B cell (primary cell): ENCODE data around the gene SSR3.

Source experiments
- EZH2 ChIP-seq: IDR thresholded peaks from 2 replicates; pipeline ENCODE4 v1.6.1; 2012; ENCODE audit warnings: borderline replicate concordance, low read depth, mild to moderate bottlenecking, moderate library complexity, low read length; ENCODE audit not compliant: insufficient read depth, poor library complexity, severe bottlenecking
- TF ChIP-seq, protein P1 (sequence below): fragments of 200-600 bp; IDR thresholded peaks from one replicate; pipeline ENCODE4 v1.8.0; 2022; ENCODE audit warnings: antibody characterized with exemption, mild to moderate bottlenecking

DNA sequence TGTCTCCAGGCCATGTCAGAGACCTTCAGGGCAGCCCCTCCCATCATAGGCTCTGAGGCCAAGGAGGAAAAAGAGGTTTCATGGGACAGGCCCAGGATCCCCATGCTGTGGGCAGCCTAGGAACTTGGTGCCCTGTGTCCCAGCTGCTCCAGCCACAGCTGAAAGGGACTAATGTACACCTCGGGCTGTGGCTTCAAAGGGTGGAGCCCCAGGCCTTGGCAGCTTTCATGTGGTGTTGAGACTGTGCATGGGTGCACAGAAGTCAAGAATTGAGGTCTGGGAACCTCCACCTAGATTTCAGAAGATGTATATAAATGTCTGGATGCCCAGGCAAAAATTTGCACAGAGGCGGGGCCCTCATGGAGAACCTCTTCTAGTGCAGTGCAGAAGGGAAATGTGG, 6.6 kb upstream of the SSR3 start:
- TF ChIP-seq, protein P1, sequence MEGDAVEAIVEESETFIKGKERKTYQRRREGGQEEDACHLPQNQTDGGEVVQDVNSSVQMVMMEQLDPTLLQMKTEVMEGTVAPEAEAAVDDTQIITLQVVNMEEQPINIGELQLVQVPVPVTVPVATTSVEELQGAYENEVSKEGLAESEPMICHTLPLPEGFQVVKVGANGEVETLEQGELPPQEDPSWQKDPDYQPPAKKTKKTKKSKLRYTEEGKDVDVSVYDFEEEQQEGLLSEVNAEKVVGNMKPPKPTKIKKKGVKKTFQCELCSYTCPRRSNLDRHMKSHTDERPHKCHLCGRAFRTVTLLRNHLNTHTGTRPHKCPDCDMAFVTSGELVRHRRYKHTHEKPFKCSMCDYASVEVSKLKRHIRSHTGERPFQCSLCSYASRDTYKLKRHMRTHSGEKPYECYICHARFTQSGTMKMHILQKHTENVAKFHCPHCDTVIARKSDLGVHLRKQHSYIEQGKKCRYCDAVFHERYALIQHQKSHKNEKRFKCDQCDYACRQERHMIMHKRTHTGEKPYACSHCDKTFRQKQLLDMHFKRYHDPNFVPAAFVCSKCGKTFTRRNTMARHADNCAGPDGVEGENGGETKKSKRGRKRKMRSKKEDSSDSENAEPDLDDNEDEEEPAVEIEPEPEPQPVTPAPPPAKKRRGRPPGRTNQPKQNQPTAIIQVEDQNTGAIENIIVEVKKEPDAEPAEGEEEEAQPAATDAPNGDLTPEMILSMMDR, result no peak
- TF ChIP-seq EZH2, result no peak
